CD4-positive, alpha-beta T cell treated with Interleukin-17A for 1 hour (primary cell): ENCODE results near the gene SLX9.
A peak's percentile ranks its signal among the peaks of the same experiment; 100 is the strongest.
"Not testable (repeated sequence)": the region's sequence is repeated elsewhere in the genome, so short reads cannot be mapped to it uniquely, and the experiment has no call there.

Experiments used
- DNase-seq: peaks from one replicate; pipeline ENCODE4 v3.0.0-alpha.2; 2020

SLX9 gene

DNA sequence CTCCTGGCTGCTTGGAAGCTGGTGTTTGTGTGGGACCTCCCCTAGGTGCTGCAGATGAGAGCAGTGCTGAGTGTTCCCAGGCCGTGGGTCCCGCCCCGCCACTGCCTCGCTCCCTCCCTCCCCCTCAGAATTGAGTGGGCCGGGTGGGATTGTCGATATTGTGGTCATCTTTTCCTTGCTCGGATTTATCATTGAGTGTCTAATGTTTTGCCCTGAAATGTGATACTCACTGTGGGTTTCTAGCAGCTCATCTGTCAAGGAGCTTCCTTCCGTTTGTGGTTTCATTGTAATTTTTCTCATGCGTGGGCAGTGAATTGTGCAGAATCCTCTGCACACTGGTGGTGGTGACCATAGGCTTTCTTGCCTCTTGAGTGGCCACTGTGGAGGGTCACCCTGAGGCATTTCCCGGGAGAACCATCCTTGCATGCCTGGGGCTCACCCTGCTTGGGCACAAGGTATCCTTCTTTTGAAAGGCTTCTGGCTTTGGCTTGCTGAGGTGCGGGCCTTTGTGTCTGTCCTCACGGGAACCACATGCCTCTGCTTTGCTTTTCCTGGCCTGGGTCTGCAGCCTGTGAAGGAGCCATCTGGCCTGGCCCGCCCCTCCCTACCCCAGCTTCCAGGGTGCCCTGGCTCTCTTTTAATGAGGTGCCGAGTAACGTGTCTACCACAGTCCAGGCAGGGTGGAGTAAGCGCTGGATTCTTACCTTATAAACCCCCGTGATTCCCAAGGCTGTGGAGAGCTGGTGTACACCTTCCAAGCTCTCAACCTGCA is 25.6 kb downstream of the SLX9 start:
- DNase-seq: peak; percentile 43

DNA sequence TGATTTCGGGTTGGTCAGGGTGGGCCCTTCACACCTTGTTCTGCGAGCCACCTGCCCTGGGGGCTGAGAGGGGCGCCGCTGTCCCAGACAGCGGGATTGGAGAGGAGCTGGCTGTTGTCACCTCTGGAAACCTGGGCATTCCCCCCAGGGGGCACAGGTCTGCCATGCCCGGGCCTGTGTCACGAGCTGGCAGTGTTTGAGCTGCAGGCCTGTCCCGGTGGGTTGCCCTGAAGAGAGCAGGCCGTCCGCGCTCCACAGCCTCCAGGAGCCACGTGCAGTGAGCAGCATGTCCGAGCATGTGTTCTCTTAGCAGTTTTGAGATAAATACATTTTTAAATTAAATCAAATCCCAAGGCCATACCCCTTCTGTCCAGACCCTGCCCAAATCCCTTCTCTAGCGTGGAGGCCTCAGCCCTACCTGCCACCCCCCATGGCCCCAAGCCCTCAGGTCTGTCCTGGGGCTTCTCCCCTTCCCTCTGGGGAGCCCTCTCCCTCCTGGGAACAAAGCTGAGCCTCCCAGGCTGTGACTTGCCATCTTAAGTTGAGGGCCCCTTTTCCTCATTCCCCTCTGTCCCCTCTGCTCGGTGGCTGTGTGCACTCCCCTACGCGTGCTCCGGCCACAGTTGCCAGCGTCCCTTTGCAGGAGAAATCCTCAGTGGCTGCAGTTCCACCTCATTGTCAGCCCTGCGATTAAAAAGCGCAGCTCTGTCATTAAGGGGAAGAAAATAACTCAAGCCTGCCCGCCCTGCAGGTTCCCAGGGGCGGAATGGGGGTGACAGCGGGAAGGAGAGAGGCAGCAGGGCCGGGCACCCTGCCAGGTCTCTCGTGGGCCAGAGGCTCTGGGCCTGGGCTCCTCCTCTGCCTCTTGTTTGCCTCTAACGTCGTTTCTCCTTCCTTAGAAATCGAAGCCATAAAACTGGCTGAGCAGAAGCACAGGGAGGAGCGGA is 26.6 kb downstream of the SLX9 start:
- DNase-seq: no peak

DNA sequence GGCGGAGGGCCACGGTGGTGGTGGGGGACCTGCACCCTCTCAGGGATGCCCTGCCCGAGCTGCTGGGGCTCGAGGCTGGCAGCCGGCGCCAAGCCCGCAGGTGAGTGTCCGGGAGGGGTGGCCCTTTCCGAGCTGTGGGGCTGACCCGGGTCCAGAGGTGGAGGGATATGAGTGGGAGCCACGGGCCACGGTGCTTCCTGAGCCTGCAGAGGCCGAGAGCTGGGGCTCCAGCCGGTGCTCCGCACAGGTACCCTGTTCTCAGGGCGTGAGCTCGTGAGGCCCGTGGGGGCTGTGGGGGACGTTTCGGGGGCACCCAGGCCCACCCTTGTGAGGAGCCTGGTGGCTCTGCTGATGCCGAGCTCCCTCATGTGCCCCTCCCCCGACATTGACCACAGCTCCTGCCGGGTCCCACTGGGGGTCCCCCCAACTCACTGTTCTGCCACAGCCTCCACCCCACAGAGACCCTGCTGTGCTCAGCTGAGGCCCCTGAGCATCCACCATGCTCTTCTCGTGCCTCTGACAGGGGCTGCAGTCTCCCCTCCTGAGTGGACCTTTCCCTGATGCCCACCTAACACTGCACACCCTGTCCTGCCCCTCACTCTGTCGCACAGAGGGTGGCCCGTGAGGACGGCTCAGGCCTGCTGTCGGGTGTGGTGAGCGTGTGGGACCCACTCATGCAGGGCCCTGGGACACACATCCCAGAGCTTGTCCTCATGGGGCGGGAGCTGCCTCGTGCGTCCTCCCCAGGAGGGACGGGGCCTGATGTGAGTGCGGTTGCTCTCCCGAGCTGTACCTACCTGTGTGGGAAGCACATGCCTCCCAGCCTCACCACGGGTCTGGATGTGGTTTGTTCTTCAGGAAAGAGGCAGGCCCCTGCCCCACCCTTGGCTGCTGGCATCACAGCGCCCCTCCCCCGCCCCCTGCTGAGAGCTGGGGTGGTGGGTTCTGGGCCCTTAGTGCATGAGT is 27.5 kb downstream of the SLX9 start:
- no peak for DNase-seq

DNA sequence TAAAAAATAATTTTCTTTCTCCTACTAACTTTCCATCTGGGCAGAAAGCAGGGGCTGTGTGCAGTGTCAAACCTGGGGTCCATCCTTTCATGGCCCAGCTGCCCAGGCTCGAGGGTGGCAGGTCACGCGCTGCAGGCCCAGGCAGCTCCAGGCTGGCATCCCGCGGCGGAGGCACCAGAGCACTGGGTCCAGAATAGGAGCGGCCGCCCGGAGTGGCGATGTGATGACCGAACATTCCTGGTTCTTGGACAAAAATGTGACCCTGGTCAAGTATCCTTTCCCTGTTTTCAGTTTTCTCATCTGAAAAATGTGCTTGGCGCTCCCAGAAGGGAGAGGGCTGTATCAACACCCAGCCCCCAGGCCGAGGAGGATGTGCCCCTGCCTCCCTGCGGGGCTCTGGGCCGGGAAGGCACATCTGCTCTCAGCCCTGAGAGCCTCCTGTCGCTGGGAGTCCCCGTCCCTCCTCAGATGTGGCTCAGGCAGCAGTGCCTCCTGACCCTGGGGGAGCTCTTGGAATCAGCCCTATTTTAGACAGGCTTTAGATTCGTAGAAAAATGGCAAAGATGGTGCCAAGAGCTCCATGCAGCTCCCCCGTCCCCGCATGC is 29.3 kb downstream of the SLX9 start:
- no peak for DNase-seq

DNA sequence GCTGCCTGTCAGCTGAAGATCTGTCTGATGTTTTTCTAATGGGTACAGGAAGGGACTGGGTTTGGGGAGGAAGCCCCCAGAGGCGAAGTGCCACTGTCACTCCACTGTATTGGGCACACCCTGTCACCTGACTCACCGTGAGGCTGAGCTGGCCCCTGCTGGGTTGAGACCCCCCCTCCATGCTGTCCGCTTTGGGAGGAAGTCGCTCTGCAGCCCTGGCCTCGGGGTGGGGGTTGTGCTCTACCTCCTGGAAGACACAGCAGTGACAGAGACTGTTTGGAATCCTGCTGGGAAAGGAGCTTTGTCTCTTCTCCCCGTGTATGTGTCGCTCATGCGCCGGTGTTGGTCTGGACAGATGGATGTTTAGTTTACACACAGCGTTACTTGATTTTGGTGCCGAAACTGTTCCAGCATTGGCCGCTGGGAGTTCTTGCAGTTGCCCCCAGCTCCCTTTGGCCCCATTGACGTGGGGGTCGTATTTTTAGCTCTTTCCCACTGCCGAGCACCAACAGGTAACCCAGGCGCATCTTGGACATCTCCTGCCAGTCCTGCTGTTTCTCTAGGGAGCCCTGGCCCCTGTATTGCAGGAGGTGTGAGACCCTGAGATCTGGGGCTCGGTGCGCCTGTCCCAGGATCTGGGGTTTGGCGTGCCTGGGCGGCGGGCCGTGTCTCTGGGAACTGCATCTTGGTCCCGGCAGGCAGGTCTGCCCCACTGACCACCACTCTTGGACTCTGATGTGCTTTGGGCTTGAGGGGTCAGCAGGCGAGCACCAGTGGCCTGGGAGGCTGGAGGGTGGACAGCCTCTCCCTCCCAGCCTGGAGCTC is 30.3 kb downstream of the SLX9 start:
- no peak for DNase-seq

DNA sequence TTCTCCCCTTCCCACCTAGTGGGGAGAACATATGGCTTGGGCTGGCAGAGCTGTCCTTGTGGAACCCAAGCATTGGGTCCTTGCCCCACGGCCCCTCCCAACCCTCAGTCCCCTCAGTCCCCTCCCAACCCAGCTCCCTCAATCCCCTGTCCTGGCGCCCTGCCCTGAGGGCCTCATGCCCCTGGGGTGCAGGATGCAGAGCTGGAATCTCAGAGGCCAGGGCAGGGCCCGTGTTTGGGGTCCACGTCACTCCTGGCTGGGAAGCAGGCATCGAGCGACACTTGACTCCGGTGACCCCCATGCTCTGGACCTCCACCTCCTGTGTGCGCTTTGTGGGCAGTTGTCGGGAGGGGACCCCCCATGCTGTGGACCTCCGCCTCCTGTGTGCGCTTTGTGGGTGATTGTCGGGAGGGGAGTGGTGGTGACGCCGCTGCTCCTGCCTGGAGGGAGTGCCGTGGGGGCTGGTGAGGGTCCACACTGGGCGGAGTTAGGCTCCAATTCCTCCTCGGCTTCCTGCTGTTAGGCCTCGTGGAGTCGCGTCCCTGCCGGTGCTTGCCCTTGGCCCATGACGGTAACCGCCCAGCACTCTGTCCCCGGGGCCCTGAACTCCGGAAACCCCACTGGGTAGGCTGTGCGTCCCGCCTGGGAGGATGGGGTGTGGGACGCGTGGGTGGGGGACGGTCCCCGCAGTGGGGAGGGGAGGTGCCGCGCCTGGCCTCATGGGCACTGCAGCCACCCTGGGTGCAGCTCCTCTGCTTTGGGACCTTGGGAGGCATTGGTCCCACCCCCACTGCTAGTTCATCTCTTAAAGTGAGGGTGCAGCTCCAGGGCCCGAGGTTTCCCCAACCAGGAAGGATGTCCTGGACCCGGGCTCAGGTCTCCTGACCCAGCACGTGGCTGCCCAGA is 31.2 kb downstream of the SLX9 start:
- no peak for DNase-seq

DNA sequence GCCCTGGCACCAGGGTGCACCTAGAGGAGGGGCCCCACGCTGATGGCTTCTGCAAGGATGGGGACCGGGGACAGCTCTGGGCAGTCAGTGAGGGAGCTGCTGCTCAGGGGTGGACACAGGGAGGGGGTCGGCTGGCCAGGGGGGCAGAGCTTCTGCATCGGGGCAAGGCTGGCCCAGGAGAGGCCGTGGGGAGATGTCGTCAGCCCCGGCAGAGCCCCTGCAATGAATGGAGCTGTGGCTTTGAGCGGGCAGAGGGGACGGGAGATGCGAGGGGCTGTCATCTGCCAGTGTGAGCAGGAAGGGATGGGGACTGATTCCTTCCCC is 31.8 kb downstream of the SLX9 start:
- no peak for DNase-seq

DNA sequence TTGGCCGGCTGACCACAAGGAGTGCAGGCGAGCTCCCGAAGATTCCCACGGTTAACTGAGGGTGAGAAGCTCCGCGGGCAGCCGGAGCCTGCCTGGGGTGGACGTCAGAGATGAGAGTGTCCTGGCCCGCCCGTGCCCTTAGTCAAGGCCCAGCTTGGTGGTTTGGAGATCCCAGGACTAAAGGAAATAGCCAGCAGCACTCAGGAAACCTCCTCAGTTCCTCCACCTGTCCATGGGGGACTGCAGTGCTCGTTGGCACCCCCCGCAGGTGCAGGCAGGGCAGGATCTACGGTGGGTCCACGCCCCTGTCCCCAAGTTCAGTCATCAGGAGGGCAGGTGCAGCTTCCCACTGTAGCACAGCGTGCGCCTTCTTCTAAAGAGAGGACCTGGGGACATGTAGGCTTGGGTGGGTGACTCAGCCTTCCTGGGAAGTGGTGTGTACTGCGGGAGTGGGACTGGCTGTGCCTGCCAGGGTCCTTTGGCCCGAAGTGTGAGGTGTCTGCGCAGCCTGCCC is 32.5 kb downstream of the SLX9 start:
- DNase-seq: no peak

DNA sequence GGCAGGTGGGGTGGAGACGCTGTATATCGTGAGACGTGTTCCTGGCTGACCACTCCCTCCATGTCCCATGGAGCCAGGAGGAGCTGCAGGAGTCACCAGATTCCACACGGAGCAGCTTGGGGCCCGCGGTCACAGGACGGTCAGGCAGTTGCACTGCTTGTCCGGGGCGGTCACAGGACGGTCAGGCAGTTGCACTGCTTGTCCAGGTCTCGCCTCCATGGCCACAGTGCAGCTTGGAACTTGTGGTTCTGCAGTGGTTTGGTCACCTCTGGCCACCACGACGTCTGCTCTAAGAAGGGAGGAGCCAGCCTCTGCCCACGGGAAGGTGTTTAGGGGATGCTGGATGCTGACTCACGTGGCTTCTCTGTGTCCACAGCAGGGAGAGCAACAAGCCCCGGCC is 33.0 kb downstream of the SLX9 start:
- DNase-seq: no peak

DNA sequence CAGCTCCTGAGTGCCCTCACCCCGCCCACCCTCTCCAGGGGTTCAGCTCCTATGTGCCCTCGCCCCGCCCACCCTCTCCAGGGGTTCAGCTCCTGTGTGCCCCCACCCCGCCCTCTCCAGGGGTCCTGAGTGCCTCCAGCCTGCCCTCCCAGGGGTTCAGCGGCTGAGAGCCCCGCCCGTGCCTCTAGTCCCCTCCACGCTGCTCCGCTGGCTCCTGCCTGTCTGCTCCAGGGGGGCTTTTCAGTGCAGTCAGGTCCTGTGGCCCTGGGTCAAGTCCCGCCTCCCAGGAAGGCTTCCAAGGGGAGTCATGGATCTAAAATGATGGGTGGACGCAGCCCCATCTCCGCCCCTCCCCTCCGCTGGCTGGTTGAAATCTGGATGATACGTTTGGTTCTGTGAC is 33.8 kb downstream of the SLX9 start:
- no peak for DNase-seq

DNA sequence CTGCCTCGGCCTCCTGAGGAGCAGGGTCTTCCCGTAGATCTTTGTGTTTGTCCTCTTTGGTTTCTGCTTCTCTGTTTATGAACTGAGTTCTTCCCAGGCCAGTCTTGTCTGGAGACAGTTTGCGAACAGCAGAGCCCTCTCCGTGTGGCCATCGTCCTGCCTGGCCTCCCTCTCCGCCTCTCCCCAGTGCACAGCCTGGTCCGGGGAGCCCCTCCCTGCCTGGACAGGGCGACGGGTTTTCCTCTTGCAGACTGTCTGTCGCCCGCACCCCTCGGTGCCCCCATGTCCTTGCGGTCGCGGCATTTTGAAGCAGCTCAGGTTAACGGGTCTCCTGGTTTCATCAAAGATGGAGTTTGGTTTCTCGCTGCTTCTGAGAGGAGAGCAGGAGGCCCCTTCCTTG is 34.8 kb downstream of the SLX9 start:
- DNase-seq: no peak

DNA sequence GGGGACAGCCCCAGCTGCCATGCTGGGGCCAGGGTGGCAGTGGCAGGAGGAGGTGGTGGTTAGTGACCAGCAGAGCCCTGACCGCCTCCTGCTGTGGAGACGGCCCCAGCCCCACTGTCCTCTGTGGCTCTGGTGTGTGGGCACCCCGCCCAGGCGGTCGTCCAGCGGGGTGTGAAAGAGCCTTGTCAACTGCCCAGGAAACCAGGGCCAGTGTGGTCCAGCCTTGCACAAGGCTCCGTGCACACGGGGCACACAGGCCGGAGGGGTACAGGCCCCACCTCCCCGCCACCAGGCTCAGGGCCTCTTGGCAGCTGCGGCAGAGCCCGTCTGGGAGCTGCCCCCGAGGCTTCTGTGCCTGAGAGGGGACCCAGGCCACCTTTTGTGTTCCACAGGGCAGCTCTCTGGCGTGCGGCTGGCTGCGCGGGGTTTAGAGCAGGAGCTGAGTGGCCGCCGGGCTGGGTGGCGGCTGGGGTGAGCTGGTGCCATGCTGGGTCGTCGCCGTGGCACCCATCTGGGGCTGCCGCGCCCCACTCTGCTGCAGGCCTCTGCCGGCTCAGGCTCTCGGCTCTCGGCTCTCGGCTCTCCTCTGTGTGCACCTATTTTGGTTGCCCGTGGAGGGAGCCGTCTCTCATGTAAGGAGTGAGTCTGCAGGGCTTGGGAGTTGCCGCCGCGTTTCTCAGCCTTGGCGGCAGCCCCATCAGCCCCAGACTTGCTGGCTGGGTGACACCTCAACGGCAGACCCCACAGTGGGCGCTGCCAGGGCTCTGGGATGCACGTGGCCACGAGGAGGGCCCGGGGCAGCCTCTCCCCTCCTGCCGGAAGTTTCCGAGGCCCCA is 36.1 kb downstream of the SLX9 start:
- no peak for DNase-seq

DNA sequence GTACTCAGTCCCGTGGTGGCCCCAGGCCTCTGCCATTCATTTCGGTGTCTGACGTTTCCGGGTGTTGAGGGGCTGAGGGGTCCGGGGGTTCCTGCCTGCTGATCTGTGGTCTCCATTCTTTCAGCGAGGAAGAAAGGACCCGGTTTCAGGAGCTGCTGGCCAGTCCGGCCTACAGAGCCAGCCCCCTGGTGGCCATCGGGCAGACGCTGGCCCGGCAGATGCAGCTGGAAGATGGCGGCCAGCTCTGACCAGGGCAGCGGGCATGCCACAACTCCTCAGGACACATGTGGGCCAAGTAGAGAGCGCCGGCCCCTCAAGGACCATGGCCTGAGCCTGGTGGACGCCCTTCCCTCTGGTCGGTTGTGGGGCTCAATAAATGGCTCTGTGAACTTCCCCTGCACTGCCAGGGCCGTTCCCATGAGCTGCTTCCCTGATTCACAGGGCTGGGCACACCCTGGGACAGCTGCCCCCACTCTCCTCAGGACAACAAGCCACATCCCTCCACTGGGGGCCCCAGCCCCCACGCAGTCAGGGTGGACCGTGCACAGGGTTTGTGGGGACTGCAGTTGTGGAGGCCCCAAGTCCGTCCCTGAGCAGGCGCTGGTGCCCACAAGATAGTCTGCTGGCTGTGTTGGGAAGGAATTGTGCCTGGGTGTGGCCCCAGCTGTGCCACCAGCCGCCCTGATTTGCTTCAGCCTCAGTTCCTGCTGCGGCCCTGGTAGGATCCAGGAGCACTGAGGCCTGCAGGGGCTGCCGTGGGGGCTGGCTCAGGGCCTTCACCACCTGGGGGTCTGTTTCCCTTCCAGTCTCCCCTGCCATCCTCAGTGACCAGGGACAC is 36.9 kb downstream of the SLX9 start:
- not testable (repeated sequence) for DNase-seq

DNA sequence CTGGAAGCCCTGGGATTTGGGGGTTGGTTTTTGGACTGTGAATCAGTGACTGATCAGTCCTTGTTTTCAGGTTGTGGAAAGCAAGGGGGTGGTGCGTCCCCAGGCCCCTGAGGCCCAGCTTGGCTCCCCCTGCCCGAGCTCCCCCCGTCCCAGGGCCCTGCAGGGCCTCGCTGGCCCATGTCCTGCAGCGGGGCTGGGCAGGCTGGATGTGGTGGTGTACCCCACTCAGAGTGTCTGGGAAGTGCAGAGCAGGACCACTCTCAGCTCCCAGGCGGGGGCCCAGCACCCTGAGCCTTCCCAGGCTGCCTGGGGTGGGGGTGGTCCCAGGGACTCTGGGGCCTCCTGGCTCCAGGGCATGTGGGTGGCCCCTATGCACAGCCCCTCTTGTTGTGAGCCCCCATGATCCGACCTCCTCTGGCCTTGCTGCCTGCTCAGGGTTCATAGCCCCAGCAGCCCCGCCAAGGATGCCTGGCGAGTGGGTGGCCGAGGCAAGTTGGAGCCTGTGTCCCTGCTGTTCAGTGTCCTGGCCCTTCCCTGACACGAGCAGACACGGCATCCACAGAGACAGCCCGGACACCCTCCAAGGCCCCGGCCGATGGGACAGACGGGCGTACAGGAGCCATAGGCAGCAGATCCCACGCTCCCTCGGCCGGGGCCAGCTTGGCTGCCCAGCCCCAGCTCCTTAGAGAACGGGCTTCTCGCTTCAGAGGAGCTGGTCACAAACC is 37.9 kb downstream of the SLX9 start:
- DNase-seq: no peak

DNA sequence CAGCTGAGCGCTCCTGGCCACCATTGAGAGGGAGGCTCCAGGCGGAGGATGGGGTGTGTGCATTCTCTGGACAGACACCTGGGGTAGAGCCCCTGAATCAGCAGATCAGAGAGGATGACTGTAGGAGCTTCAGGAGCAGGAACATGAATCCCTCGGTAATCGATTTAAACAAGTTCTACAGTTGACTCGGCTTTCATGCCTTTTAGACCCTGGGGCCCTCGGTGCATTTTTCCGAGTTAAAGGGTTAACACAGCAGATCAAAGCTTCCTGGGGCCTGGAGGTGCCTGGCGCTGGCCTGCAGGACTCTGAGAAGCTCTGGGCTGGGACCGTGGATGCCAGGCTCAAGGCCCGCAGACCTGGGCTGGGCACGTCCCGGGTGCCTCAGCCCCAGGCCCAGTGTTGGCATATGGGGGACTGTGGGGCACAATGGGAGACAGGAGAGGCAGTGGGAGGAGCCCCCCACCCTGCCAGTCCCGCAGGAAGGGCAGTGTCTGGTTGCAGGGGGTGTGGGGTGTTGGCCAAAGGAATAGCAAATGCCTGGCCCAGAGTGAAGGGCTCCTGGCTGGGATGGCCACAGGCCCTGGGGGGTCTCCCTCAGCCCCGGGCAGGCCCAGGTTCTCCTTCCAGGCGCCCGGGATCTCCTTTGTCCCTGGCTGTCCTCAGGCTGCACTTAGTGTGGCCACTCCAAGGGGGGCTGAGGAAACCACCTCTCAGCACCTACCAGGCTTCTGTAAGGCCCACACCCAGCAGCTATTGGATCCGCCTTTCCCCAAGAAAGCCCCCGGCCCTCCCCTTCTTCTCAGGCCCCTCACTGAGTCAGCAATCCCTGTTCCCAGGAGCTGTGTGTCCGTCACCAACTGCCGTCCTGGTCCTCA is 40.1 kb downstream of the SLX9 start:
- DNase-seq: no peak
